HUES6 (cell line): Measurements from ENCODE around the gene NUP160.
"Not testable (repeated sequence)": the region's sequence is repeated elsewhere in the genome, so short reads cannot be mapped to it uniquely, and the experiment has no call there.

ENCODE experiments used
- H3K27ac ChIP-seq: 2 replicates; pipeline ENCODE4 v1.7.0; 2013; ENCODE audit warnings: low read depth, mild to moderate bottlenecking, low read length, inconsistent platforms
- H3K27me3 ChIP-seq: 2 replicates; pipeline ENCODE4 v1.6.1; 2013; ENCODE audit warnings: low read length; ENCODE audit not compliant: control insufficient read depth, insufficient read depth
- H3K36me3 ChIP-seq: 2 replicates; pipeline ENCODE4 v1.6.1; 2013; ENCODE audit warnings: low read length; ENCODE audit not compliant: control insufficient read depth, insufficient read depth
- H3K4me1 ChIP-seq: 2 replicates; pipeline ENCODE4 v1.6.1; 2013; ENCODE audit warnings: low read length; ENCODE audit not compliant: control insufficient read depth, insufficient read depth
- H3K4me3 ChIP-seq: 2 replicates; pipeline ENCODE4 v1.5.1; 2013; ENCODE audit warnings: low read depth, low read length
- H3K9ac ChIP-seq: one replicate; pipeline ENCODE4 v1.6.1; 2013; ENCODE audit warnings: mild to moderate bottlenecking, low read length
- H3K9me3 ChIP-seq: 2 replicates; pipeline ENCODE4 v1.6.1; 2013; ENCODE audit warnings: low read depth, low read length; ENCODE audit not compliant: control insufficient read depth, insufficient read depth

NUP160 gene

DNA sequence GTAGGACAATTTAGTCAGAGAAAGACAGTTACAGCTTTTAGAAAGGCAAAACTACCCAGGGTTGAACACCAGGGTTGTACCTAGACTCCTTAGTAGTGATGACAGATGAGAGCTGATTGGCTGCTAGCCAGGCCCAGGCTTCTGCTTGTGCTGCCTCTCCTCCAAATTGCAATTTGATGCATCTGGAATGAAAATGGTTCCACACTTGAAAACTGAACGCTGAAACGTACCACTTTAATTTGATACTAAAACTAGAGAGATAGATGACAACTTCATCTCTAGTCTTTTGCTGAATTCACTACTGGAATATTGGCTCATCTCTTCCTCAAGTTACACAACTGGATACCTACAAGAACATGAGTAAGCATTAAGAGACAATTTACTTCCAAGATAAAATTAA, 61.8 kb downstream of the NUP160 start:
- Histone ChIP-seq H3K27ac (no peak overlapping the region), H3K9ac (no peak overlapping the region), H3K4me1 (no peaks in the 10 kb centered on the region), H3K27me3 (no peaks in the 10 kb centered on the region), H3K36me3 (peaks cover 91% of the 10 kb centered on the region), H3K9me3 (no peaks in the 10 kb centered on the region), H3K4me3 (no peak overlapping the region)

GRCh38 chr11:47784785-47785381, 63.3 kb downstream of the NUP160 start:
- no peak overlapping the region for H3K9ac ChIP-seq
- no peaks in the 10 kb centered on the region for H3K27me3 ChIP-seq
- H3K36me3 ChIP-seq: peaks cover 90% of the 10 kb centered on the region
- no peaks in the 10 kb centered on the region for H3K4me1 ChIP-seq
- no peak overlapping the region for H3K27ac ChIP-seq
- no peak overlapping the region for H3K4me3 ChIP-seq
- no peaks in the 10 kb centered on the region for H3K9me3 ChIP-seq

GRCh38 chr11:47783087-47783610, 65.0 kb downstream of the NUP160 start:
- no peaks in the 10 kb centered on the region for H3K9me3 ChIP-seq
- H3K27me3 ChIP-seq: no peaks in the 10 kb centered on the region
- H3K4me3 ChIP-seq: no peak overlapping the region
- no peak overlapping the region for H3K9ac ChIP-seq
- H3K36me3 ChIP-seq: peaks cover 91% of the 10 kb centered on the region
- no peak overlapping the region for H3K27ac ChIP-seq
- no peaks in the 10 kb centered on the region for H3K4me1 ChIP-seq

DNA sequence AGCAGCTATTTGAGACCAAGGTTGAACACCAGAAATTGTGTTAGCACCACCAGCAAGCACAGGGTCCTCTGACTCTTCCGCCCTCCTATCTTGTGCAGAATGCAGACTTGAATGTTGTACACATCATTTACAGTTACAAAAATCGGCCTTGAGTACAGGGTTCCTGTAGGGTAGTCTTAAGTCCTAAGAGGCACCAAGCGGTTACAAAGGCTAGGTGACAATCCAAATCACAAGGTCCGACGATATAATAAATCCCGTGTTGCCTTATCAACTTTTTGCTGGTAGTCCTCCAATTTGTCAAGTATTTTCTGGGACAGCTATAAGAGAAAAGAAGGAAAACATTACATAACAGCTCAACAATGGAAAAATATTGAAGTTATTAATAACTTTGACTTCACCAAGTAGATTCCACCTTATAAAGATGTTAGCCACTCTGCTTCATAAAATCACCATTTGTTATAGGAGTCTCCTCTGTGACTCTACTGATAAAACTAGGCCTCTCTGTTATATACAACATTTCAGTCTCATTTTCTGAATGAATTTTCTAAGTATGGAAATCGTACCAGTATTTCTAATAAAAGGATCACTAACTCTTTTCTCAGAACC, 69.2 kb downstream of the NUP160 start:
- Histone ChIP-seq H3K9me3 (no peaks in the 10 kb centered on the region), H3K27ac (no peak overlapping the region), H3K4me3 (no peak overlapping the region), H3K4me1 (no peaks in the 10 kb centered on the region), H3K9ac (no peak overlapping the region), H3K27me3 (no peaks in the 10 kb centered on the region), H3K36me3 (peaks cover 78% of the 10 kb centered on the region)

DNA sequence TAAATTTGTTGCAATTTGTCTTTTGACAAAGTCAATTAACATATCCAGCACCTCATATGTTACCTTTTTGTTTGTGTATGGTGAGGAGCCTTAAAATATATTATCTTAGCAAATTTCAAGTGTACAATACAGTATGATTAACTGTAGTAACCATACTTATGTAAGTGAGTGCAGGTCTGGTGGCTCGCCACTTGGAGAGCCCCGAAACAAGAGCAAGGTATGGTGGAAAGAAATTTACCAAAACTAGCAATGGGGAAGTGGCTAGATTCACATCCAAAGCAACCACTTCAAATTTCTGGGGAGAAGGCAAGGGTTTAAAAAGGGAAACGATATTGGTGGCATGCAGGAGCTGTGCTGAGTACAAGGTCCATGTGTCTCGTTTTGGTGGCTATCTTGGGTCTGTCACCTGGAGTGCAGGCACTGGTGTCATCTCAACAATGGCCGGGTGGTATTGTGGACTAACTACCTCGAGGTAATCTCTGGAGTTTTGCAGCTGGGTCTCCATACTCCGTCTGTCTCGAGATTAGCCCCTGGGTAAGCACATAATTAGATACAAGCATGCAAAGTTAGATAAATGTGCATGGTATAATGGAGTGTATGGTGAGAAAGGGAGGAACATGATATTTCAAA, 72.8 kb downstream of the NUP160 start:
- H3K36me3 ChIP-seq: peaks cover 47% of the 10 kb centered on the region
- H3K27me3 ChIP-seq: no peaks in the 10 kb centered on the region
- H3K9me3 ChIP-seq: no peaks in the 10 kb centered on the region

GRCh38 chr11:47773882-47774281, 74.3 kb downstream of the NUP160 start:
- H3K27ac ChIP-seq: no peak overlapping the region
- no peaks in the 10 kb centered on the region for H3K27me3 ChIP-seq
- H3K4me3 ChIP-seq: no peak overlapping the region
- no peaks in the 10 kb centered on the region for H3K9me3 ChIP-seq
- peaks cover 32% of the 10 kb centered on the region for H3K36me3 ChIP-seq
- no peak overlapping the region for H3K9ac ChIP-seq
- no peaks in the 10 kb centered on the region for H3K4me1 ChIP-seq

More for the DNA sequence above, 72.8 kb downstream of the NUP160 start:
- Histone ChIP-seq H3K4me1 (no peaks in the 10 kb centered on the region), H3K27ac (no peak overlapping the region), H3K9ac (no peak overlapping the region), H3K4me3 (no peak overlapping the region)

GRCh38 chr11:47769556-47769955, 78.6 kb downstream of the NUP160 start:
- H3K36me3 ChIP-seq, H3K27me3 ChIP-seq, H3K4me3 ChIP-seq, H3K27ac ChIP-seq, H3K9ac ChIP-seq, H3K9me3 ChIP-seq, H3K4me1 ChIP-seq: not testable (repeated sequence)

DNA sequence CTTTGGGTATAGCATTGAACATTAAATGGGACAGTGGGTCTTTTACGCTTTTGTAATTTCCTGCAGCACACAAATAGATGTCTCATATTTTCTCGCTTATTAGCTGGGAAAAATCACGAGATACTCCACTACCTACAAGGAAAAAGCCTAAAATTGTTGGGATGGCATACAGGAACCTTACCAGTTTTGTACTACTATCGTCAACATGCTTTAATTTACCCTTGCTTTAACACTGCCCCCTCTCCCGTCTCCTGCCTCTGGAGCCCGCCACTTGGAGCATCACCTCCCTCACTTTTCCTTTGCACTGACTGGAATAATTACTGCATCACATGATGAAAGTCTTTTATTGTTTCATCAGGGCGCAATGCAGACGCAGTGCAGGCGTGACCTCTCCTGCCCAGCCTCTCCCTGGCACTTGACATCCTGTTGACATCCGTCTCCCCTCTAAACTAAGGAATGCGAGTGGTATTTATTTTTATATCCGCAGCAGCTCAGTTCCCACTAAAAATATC, 80.0 kb downstream of the NUP160 start:
- Histone ChIP-seq H3K27me3 (no peaks in the 10 kb centered on the region), H3K4me1 (peaks cover 6% of the 10 kb centered on the region), H3K4me3 (peak overlapping the region; percentile 88), H3K9ac (peak overlapping the region; percentile 97), H3K9me3 (no peaks in the 10 kb centered on the region), H3K27ac (peak overlapping the region; percentile 96), H3K36me3 (peaks cover 20% of the 10 kb centered on the region)

GRCh38 chr11:47766509-47767227, 81.5 kb downstream of the NUP160 start:
- Histone ChIP-seq H3K9ac (peak overlapping the region; percentile 98), H3K4me3 (peak overlapping the region; percentile 88), H3K4me1 (peaks cover 6% of the 10 kb centered on the region), H3K27me3 (no peaks in the 10 kb centered on the region), H3K36me3 (peaks cover 35% of the 10 kb centered on the region), H3K9me3 (no peaks in the 10 kb centered on the region), H3K27ac (peak overlapping the region; percentile 95)

DNA sequence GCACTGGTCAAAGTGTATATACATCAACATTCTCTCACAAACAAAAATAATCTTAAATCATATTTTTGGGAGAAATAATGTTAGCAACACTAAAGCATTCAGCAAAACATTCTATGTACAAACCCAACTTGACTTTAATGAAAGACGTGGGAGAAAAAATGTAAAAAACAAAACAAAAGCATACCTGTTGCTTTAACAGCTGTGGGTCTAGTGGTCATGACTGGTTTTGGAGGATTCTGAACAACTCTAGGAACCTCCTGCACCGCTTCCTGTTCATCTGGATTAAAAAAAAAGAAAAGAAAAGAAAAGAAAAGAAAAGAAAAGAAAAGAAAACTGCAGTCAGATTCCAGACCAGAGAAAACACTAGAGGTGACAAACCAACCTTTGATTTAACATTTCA, 83.1 kb downstream of the NUP160 start:
- no peak overlapping the region for H3K9ac ChIP-seq

DNA sequence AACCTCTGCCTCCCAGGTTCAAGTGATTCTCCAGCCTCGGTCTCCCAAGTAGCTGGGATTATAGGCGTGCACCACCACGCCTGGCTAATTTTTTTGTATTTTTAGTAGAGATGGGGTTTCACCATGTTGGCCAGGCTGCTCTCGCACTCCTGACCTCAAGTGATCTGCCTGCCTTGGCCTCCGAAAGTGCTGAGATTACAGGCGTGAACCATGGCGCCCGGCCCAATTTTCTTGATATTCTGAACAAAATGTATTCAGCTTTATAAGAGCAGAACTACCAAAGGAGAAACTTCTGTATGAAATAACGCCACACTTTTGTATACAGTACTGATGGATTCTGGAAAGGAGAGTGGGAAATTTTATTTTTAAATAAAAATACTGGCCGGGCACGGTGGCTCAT, 88.9 kb downstream of the NUP160 start:
- not testable (repeated sequence) for H3K4me3 ChIP-seq, H3K27me3 ChIP-seq, H3K9me3 ChIP-seq, H3K27ac ChIP-seq, H3K9ac ChIP-seq, H3K4me1 ChIP-seq
- peaks cover 91% of the 10 kb centered on the region for H3K36me3 ChIP-seq

More for the DNA sequence above, 83.1 kb downstream of the NUP160 start:
- Histone ChIP-seq H3K36me3 (peaks cover 51% of the 10 kb centered on the region), H3K4me3 (peak overlapping the region; percentile 88), H3K27ac (no peak overlapping the region), H3K27me3 (no peaks in the 10 kb centered on the region), H3K4me1 (peaks cover 6% of the 10 kb centered on the region), H3K9me3 (no peaks in the 10 kb centered on the region)
